Upper lobe of left lung (tissue), 4 donors: ENCODE results near the gene TMEM52.

ENCODE experiments used
- POLR2A ChIP-seq, 4 donors: fragments of 450-650 bp; IDR thresholded peaks; one replicate each; pipeline ENCODE4 v1.5.1; 2016 to 2017; ENCODE audit warnings: antibody characterized with exemption in 4 of 4, mild to moderate bottlenecking in 2 of 4
- POLR2AphosphoS5 ChIP-seq, 2 donors: sonication (generic); formaldehyde crosslinking; IDR thresholded peaks; one replicate each; pipeline ENCODE4 v1.5.1; 2017; ENCODE audit warnings: antibody characterized with exemption in 2 of 2
- TF ChIP-seq, protein P1 (sequence below), 6 experiments: fragments of 450-650 bp in 4 of 6; fragments of 200-600 bp in 2 of 6; sonication (generic) in 2 of 6; IDR thresholded peaks; one replicate each; pipeline ENCODE4 v1.5.1; 2016 to 2019; ENCODE audit warnings: antibody characterized with exemption in 6 of 6

DNA sequence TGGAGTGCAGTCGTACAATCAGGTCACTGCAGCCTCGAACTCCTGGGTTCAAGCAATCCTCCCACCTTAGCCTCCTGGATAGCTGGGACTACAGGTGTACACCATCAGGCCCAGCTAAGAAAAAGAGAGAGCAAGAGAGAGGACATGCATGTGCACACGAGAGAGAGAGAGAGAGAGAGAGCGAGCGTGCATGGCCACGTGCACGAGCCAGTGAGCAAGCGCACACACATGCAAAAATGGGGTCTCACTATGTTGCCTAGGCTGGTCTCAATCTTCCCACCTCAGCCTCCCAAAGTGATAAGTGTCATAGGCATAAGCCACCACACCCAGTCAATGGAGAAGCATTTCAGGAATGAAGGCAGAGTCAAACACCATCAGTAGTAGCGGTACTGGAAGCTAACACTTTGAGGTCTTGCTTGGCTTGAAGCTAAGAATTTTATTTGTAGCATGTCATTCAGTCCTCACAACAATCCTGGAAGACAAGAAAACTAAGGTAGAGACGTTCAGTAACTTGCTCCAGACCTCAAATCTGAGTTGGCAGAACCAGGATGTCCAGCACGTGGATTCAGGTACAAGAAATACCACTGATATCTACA is 42.6 kb downstream of the TMEM52 start:
- TF ChIP-seq, protein P1, sequence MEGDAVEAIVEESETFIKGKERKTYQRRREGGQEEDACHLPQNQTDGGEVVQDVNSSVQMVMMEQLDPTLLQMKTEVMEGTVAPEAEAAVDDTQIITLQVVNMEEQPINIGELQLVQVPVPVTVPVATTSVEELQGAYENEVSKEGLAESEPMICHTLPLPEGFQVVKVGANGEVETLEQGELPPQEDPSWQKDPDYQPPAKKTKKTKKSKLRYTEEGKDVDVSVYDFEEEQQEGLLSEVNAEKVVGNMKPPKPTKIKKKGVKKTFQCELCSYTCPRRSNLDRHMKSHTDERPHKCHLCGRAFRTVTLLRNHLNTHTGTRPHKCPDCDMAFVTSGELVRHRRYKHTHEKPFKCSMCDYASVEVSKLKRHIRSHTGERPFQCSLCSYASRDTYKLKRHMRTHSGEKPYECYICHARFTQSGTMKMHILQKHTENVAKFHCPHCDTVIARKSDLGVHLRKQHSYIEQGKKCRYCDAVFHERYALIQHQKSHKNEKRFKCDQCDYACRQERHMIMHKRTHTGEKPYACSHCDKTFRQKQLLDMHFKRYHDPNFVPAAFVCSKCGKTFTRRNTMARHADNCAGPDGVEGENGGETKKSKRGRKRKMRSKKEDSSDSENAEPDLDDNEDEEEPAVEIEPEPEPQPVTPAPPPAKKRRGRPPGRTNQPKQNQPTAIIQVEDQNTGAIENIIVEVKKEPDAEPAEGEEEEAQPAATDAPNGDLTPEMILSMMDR (IDR thresholded peaks at IDR 0.05): no peak
- TF ChIP-seq POLR2AphosphoS5 (IDR thresholded peaks at IDR 0.05) (no peak), POLR2A (IDR thresholded peaks at IDR 0.05) (no peak)
